Cerebellar nuclear complex (tissue), 1 donor: ENCODE data around the gene PPP2R2B.

Source experiments
- DNase-seq, 2 experiments: peaks; one replicate each; lab custom pipeline; 2025; lab: John Stamatoyannopoulos, UW

Gene PPP2R2B

GRCh38 chr5:146878476-146879172, at the start of gene PPP2R2B:
Gene PPP2R2B (minus strand): TSS chr5:146878757.
- no peak for DNase-seq

GRCh38 chr5:146924132-146924531, 45.6 kb upstream of the PPP2R2B start:
- no peak for DNase-seq

DNA sequence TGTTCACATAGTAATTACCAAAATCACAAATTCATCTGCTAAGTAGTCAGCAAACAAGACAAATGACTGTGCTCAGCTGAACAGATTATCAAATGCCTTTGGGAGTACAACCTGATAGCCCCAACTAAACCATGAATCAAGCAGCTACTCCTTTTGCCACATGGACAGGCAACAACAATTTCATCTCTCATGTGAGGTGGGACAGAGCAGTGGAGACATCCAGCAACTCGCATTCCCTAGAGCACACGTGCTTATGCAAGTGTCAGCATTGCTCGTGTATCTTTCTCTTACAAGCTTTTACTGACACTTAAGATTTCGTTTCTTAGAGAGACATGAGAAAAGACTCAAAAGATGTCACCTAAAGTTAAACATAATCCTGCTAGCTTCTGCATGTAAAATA, 42.7 kb upstream of the PPP2R2B start:
- no peak for DNase-seq

DNA sequence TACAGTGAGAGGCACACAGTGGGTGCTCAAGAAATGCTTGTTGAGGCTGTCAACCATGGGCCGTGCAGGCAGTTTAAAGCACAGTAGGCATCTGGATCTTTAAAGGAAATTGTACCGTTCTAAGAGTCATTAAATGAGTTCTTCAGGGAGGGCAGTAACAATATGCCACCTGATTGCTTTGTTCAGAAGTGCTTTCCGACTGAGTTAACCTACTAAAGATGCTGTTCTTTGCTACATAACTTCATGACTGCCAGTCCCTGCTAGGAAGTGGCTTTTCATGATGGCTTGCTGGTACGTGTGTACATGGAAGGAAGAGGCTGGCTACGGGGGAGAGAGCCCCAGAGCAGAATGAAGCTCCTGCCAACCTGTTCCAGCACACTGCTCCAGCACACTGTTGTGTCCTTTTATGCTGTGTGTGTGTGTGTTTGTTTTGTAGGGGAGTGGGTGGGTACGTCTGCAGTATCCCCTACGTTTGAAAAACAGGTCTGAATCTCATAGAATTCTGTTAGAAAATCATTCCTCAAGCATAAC, 41.9 kb upstream of the PPP2R2B start:
- no peak for DNase-seq

DNA sequence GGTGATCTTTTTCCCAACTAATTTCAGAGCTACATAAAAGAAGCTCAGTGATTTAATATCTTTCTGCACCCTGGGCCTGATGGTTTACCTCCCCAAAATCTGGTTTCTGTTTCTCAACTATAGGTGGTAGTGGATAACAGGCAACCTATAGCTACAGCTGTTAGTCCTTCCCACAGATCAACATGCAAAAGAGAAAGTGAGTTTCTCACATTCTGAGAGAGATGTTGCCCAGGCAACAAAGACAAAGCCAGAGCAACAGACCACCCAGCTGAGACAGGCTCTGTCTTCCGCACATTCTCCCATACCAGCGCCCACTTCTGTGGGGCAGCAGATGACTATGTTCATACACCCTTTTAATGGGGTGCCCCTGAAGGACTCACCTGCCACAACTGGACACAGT, 40.7 kb upstream of the PPP2R2B start:
- no peak for DNase-seq

DNA sequence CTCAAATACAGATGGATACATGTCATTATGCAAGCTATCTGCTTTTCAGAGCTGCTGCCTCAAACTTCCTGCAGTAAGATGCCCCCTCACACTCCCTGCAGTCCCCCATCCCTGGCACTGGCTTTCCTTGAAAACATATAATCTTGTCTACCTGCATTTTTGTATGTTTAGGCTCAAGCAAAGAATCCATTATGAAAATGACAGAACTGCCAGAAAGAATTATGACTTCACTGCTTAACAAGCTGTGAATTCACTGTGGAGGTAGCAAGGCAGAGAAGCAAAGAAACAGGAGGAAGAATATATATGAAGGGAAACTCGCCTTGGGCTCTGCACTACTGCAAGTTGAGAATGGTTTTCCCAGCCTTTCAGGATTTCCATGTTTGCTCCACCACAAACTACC, 39.4 kb upstream of the PPP2R2B start:
- DNase-seq = no peak

DNA sequence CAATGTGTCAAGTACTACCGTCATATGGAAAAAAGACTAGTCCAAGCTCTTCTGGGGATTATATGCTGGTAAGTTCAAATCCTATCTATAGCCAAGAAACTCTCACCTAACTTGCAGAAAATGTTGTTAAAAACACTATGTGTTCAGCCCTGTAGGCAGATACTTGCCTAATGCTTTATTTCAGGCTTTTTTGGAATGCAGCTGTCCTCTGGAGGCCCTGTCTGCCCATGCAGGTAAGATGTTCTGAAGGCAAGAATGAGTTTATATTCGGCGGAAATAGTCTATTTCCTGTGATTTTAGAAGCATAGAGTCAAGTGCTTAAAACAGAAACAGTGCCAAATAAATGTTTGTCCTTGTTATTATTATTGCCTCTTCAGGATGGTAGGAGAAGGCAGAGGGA, 34.3 kb upstream of the PPP2R2B start:
- DNase-seq = no peak

GRCh38 chr5:146910239-146910638, 31.7 kb upstream of the PPP2R2B start:
- DNase-seq = no peak

- no peak for DNase-seq
Measured at GRCh38 chr5:146909255-146910068, 30.9 kb upstream of the PPP2R2B start.

DNA sequence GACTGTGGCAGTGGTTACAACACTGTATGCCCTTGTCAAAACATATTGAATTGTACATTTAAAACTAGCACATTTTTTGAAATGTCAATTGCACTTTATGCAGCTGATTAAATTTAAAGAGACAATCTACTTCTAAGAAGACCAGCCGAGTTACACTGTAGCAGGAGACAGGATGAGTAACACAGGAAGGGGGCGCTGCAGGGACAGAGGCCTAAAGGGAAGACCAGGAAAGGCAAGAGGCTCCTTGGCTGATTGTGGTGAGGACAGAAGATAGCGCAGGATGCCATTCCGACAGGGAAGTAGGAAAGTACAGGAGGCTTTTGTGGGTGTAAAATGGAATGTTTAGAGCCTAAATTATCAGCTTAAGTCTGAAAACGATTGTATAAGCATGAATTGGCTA, 28.2 kb upstream of the PPP2R2B start:
- DNase-seq = no peak

DNA sequence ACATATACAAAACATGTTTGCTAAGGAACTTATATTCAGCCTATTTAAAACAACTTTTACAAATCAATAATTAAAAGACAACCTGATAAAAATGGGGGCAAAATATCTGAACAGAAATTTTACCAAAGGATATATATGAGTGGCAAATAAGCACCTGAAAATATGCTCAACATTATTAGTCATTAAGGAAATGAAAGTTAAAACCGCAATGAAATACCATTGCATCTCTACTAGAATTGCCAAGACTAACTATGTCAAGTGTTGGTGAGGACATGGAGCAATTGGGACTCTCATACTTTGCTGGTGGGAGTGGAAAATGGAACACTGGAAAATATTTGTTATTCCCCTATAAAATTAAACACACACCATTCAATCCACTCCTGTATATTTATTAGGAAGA, 26.3 kb upstream of the PPP2R2B start:
- DNase-seq = no peak

- no peak for DNase-seq
Measured at GRCh38 chr5:146903789-146904188, 25.2 kb upstream of the PPP2R2B start.

DNA sequence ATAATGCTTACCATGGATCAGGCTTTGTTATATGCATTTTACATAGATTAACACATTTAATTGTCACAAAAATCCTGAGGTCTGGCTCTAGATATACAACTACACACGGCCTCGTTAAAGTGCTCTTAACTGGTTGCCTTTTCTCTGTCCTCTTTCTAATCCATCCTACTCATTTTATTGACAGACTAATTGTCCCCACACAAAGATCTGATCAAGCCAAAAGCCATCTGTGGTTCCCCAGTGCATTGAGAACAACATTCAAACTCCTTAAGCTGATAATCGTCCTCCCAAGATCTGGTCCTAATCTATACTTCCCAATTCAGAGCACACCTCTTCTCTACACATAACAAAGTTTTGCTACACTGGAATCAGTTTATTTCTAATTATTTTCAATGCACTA, 23.9 kb upstream of the PPP2R2B start:
- DNase-seq = no peak

GRCh38 chr5:146897061-146897460, 18.5 kb upstream of the PPP2R2B start:
- DNase-seq = no peak

DNA sequence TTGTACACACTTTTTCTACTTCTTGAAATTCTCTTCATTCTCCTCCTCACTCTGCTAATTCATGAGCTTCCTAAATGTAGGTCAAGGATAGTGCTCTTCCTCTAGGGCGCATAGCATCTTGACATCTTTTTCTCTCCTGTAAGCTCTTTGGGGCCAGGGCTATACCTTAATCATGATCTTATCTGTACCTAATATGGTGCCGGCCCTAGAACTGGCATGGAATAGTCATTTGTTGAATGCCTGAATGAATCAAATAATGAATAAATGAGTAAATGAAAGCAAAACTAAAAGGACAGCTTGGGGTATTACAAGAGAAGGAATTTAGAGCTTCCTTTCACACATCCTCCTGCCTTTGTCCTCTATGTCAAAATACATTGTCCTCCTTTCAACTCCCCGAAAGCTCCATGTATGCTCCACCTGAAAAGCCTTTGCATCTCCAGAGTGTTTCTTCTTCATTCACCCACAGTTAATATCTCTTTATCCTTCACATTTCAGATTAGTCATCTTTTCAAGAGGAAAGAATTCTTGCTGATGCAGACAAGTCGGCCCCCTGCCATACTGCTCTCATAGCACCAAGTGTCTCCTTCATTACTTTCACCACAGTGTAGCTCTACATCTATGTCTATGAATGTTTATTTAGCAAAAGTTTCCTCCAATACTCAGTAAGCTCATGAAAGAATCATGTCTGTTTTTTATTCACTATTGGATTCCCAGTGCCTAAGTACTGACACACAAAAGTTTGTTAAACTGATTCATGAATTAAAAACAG, 16.4 kb upstream of the PPP2R2B start:
- DNase-seq = no peak

DNA sequence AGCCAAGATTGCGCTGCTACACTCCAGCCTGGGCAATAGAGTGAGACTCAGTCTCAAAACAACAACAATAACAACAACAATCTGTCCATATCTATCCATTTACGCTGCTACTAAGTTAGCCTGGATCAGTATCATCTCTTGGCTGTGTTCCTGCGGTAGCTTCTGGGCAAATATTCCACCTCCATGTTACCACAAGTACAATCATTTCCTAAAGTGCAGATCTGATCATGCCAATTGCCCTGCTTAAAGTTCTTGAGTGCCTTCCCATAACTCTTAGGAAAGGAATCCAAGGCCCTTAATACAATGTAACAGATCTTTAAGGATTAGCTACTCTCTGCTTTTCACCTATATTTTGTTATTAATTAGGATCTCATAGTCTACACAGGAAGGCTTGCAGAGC, 15.4 kb upstream of the PPP2R2B start:
- no peak for DNase-seq

- no peak for DNase-seq
Measured at GRCh38 chr5:146892231-146892630, 13.7 kb upstream of the PPP2R2B start.

DNA sequence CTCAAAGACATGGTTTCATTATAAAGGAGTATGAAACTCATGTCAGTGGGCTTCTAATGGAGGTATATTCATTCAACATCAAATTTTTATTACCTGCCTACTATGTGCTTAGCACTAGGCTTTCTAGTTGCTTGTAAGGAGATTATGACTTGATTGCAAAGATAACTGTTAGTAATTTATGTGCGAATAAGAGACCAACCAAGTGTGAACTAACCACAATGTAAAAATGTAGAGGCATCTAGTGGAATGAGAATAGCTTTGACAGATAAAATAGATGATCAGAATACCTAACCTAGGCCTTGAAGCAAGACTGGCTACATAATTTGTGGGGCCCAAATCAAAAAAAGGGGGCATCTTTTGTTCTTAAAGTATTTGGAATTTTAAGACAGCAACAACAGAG, 13.0 kb upstream of the PPP2R2B start:
- DNase-seq = no peak

GRCh38 chr5:146890731-146891440, 12.3 kb upstream of the PPP2R2B start:
- DNase-seq = no peak

DNA sequence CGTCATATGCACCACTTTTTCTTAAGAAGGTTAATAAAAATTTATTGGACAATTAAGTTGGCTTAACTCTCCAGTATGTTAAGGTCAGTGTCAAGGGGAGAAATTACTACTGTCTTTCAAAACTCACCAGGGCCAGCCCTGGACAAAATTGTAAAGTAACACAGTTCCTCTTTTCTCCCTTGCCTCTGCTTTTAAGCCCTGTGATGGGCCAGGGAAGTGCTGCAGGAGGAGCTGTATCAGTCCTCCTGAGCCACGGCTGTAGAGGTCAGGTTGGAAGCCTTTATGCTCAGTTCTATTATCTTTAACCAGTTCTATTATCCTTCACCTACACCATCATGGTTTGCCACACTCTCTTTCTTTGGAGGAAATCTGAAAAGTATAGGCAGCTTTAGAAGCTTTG, 11.5 kb upstream of the PPP2R2B start:
- DNase-seq = no peak

- DNase-seq = no peak
Measured at GRCh38 chr5:146889169-146889568, 10.6 kb upstream of the PPP2R2B start.
